Pancreas (tissue), 10 donors: Measurements from ENCODE around the gene CES4A. TPM values are rescaled to one million over a fixed set of nuclear protein-coding genes. Genes with fewer than 3 reads are reported as not detected.

Experiments used
- ATAC-seq, 4 donors: fragments of 200-7000 bp; cut with Tn5 transposase; one replicate each; pipeline versions ENCODE4 v1.8.0 to v1.9.1; 2020; ENCODE audit warnings: mild to moderate bottlenecking in 4 of 4, moderate library complexity in 4 of 4
- DNase-seq, 6 donors: peaks; one replicate each; pipeline ENCODE4 v3.0.0-alpha.2; 2020
- FAIRE-seq: peaks from 2 replicates; lab custom pipeline; 2012; peaks lifted over from hg19 to GRCh38; lab: Jason Lieb, UNC
- H3K27ac ChIP-seq, 4 donors: fragments of 200-600 bp; sonication (generic); 1 replicate in 3 of 4; 2 replicates in 1 of 4; pipeline versions ENCODE4 v1.5.0 to v1.8.0; 2020
- H3K27me3 ChIP-seq, 4 donors: fragments of 200-600 bp; one replicate each; pipeline ENCODE4 v1.8.0; 2021
- H3K36me3 ChIP-seq, 3 donors: fragments of 200-600 bp; sonication (generic) in 1 of 3; one replicate each; pipeline versions ENCODE4 v1.5.0 to v1.8.0; 2020 to 2021
- H3K4me1 ChIP-seq, 3 donors: fragments of 200-600 bp; one replicate each; pipeline ENCODE4 v1.8.0; 2021
- H3K4me3 ChIP-seq, 4 donors: fragments of 200-600 bp; sonication (generic) in 2 of 4; one replicate each; pipeline versions ENCODE4 v1.5.0 to v1.8.0; 2020 to 2021
- H3K9me3 ChIP-seq, 4 donors: fragments of 200-600 bp; one replicate each; pipeline ENCODE4 v1.8.0; 2021
- CTCF ChIP-seq, 4 donors: fragments of 200-600 bp; sonication (generic) in 3 of 4; IDR thresholded peaks; one replicate each; pipeline versions ENCODE4 v1.5.0 to v1.8.0; 2021; ENCODE audit warnings: antibody characterized with exemption in 4 of 4
- WGBS, 2 donors: extraction: QIAGEN DNeasy Blood & Tissue Kit; methylation state at CpG; one replicate each; pipeline ENCODE4 v1.1.7; 2013; 5-methylcytosine and 5-hydroxymethylcytosine counted together
- intact Hi-C, 3 donors: fragments of 100-400 bp; cut with DNase I; formaldehyde crosslinking; loops; one replicate each; pipeline versions ENCODE4 v1.11.1 to v1.14.2; 2022
- polyA plus RNA-seq, 2 donors: library from polyadenylated mRNA; stranded (reverse); fragments of 200-250 nt; gene quantifications; one replicate each; pipeline ENCODE4 v1.2.3, GENCODE V29; 2013
- total RNA-seq, 6 donors: library from RNA; stranded (reverse); fragmentation: NEBNext Ultra II Directional in 4 of 6; extraction: Animal tissue kit (Norgen Biotek cat#: 25700) in 4 of 6; gene quantifications; one replicate each; pipeline versions ENCODE4 v1.2.1 to v1.2.4, GENCODE V29; 2021 to 2023
- donor health status: healthy with polysubstance abuse.
- donor health status: DM: no; HTN: no; CAD: no; lungs with moderate emphysema.
- donor health status: DM: no; HTN: no; CAD: no.
- donor health status: control.
- donor health status: control.
- donor health status: Bipolar disorder and iron deficiency.
- donor health status: DM: yes; HTN: yes; CAD: no.
- donor health status: DM: no; HTN: no; CAD: no.
- donor health status: DM: no; HTN: no; CAD: no.
- donor health status: DM: yes; HTN: yes; CAD: no.

Gene CES4A
- total and polyA plus RNA-seq, 8 donors = 3.2 to 59.5 (median 5.7) TPM

DNA sequence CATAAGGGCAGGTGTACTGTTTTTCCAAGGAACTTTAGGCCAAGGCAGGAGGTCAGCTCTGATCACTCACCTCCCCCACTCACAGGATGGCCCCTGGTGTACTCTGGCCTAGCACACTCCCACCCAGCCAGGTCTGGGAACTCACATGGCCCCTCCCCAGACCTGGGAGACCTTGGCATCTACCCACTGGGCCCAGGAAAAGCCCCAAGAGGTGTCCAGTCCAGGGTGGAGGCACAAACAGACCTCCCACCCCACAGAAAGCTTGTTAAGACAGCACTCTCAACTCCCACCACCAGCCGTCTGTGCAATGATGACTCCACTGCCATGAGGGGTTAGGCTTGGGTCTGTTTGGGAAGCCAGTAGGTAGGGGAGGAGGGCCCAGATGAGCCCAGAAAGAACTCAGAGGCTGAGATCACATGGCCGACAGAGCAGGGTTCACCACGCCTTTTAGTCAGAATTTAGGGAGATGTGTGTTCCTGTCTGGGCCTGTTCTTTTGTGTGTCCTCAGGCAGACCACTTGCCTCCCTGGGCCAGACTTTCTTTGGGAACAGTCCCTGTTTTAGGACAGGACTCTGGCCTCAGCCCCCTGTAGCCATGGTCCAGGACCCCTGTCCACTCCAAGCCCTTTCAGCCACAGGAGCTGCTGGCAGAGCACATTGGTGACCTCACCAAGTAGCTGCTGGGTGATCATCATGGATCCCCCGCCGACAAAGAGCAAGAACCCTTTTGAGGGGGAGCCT, 28.5 kb downstream of the CES4A start:
- no peak for TF ChIP-seq CTCF (IDR thresholded peaks at IDR 0.05)
- 67 to 79% methylated on average over 5 of the region's 5 CpGs for WGBS, 2 donors
- ATAC-seq = no peak
- Histone ChIP-seq H3K4me3 (no peak overlapping the region), H3K27me3 (no peaks in the 10 kb centered on the region), H3K9me3 (no peaks in the 10 kb centered on the region), H3K4me1 (no peaks in the 10 kb centered on the region), H3K36me3 (no peaks in the 10 kb centered on the region), H3K27ac (no peak overlapping the region)
- no peak for FAIRE-seq
- intact Hi-C loops = loop anchor here in 1 of 3 donors (5.0 to 10.0 kb wide), 2 partner anchors 140 to 168 kb away; partner anchors contain the start of genes FBXL8, MATCAP1 and TRADD
- DNase-seq = peak in 1 of 6 donors; percentile 21

DNA sequence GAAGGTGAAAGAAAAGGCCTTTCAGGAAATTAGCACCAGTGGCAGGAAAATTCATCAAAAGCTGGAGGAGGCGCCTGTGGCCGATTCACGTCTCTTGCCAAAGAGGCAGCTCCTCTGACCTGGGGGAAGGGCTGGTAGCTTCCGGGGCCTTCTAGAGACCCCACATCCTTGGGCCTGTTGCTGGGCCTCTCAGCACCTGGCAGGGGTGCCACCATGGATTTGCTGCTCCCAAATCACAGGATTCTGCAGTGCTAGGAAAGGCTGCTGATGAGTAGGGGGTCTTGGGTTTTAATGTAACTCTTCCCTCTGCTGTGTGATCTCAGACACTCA, 29.0 kb downstream of the CES4A start:
- Histone ChIP-seq H3K27ac (no peak overlapping the region), H3K27me3 (no peaks in the 10 kb centered on the region), H3K36me3 (no peaks in the 10 kb centered on the region), H3K4me1 (no peaks in the 10 kb centered on the region), H3K4me3 (no peak overlapping the region), H3K9me3 (no peaks in the 10 kb centered on the region)
- WGBS, 2 donors = 80 to 83% methylated on average over 4 of the region's 4 CpGs
- no peak for FAIRE-seq
- intact Hi-C loops = loop anchor here in 1 of 3 donors (5.0 to 10.0 kb wide), 2 partner anchors 140 to 167 kb away; partner anchors contain the start of genes FBXL8, MATCAP1 and TRADD
- ATAC-seq = no peak
- DNase-seq = peak in 1 of 6 donors; percentile 22
- no peak for TF ChIP-seq CTCF (IDR thresholded peaks at IDR 0.05)

GRCh38 chr16:67017810-67018488, 29.6 kb downstream of the CES4A start:
- Histone ChIP-seq H3K27ac (no peak overlapping the region), H3K4me1 (peaks cover 0 to 6% (median 4%) of the 10 kb centered on the region in 3 donors), H3K36me3 (no peaks in the 10 kb centered on the region), H3K4me3 (no peak overlapping the region), H3K9me3 (no peaks in the 10 kb centered on the region), H3K27me3 (no peaks in the 10 kb centered on the region)
- DNase-seq (peak; percentile 79 to 90 (median 84)), FAIRE-seq (no peak), ATAC-seq (peak; percentile 87 to 96 (median 90))
- peak; percentile 56 to 71 (median 64) for TF ChIP-seq CTCF (IDR thresholded peaks at IDR 0.05)
- intact Hi-C loops = loop anchor here in 1 of 3 donors (5.0 to 10.0 kb wide), 2 partner anchors 139 to 167 kb away; partner anchors contain the start of genes FBXL8, MATCAP1 and TRADD
- WGBS, 2 donors = 24 to 31% methylated on average over 6 of the region's 6 CpGs

- Histone ChIP-seq H3K36me3 (no peaks in the 10 kb centered on the region), H3K9me3 (no peaks in the 10 kb centered on the region), H3K27ac (no peak overlapping the region), H3K4me3 (no peak overlapping the region), H3K27me3 (no peaks in the 10 kb centered on the region), H3K4me1 (peaks cover 0 to 7% (median 5%) of the 10 kb centered on the region in 3 donors)
- FAIRE-seq = no peak
- intact Hi-C loops = loop anchor here in 1 of 3 donors (5.0 to 10.0 kb wide), 2 partner anchors 138 to 166 kb away; partner anchors contain the start of genes FBXL8, MATCAP1 and TRADD
- DNase-seq = peak in 1 of 6 donors; percentile 3
- WGBS, 2 donors = 62 to 79% methylated on average over 8 of the region's 8 CpGs
- TF ChIP-seq CTCF (IDR thresholded peaks at IDR 0.05) = no peak
- no peak for ATAC-seq
Observed at GRCh38 chr16:67019171-67019570, 30.8 kb downstream of the CES4A start.
